Activated T-cell treated with anti-CD3 and anti-CD28 coated beads for 48 hours (primary cell): ENCODE results near the gene TNS3.
"Not testable (repeated sequence)": the region's sequence is repeated elsewhere in the genome, so short reads cannot be mapped to it uniquely, and the experiment has no call there.

Source experiments
- DNase-seq: peaks from one replicate; pipeline ENCODE4 v3.0.0-alpha.2; 2020; ENCODE audit warnings: low read depth

TNS3 gene

DNA sequence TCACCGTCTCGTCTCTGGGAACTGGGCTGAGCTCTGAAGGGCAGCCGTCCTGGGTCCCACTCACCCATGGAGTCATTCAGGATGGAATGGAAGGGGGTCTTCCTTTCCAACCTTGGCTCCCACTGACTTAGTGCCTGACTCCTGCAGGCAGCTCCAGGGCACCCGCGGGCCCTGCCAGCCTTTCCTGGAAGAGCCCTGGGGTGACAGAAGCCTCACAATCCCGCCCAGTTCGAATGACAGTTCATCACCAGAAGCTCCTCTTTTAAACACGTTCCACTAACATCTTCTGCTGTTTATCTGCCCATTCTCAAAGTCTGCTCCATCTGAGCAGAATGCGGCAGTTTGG lies 110.6 kb downstream of the TNS3 start:
- DNase-seq = no peak

DNA sequence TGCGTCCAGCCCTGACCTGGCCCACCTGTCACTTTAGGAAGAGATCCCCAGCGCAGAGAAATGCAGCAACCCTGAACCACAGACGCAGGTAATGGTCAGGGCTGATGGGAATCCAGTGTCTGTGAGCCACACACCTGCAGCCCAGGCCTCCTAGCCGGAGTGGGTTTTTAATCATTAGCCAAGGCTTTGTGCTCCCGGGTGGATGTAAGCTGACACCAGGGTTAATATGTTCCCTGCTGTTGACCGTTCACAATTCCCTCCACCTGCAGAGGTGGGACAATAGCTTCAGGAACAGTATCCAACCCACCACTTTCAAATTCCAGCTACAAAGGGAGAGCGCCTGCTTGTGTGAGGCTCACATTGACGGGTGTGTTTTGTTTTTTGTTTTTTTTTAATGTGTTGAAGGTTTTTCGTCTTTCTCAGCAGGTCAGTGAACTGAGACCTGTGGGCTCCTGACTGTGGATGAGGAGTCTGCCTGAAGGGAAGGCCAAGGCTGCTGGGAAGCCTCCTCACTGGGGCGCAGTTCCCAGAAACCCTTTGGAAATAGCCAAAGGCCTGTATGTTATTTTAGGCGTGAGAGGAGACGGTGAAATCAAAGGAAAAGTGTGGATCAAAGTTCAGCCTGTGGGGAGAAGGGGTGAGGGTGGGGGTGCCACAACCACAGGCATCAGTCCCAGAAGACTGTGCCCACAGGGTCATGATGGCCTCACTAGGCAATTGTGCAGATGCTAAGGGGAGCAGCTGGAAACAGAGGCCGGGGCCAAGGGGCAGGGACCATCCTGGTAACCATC lies 111.1 kb downstream of the TNS3 start:
- no peak for DNase-seq

DNA sequence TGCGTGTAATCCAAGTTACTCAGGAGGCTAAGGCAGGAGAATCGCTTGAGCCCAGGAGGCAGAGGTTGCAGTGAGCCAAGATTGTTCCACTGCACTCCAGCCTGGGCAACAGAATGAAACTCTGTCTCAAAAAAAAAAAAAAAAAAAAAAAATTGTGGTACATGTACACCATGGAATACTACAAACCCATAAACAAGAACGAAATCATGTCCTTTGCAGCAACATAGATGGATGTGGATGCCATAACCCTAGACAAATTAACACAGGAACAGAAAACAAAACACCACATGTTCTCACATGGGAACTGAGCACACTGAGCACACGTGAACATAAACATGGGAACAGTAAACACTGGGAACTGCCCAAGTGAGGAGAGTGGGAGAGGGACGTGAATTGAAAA lies 112.1 kb downstream of the TNS3 start:
- DNase-seq = not testable (repeated sequence)

DNA sequence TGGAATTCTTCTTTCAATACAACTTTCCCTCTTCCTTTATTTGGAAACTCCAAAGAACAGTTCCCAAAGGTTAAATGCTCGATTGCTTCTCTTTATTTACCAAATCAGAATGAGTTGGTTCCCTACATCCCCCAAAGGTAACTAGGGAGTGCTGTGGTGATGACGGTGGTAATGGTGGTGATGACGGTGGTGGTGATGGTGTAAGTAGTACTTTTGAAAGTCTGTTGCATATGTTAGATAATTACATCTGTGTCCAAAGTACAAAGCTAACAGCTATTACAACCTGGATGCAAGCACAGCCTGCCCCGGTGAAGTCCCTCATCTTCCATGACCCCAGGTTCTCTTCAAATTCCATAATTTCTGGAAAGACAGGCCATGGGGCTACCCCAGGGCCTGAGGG lies 115.1 kb downstream of the TNS3 start:
- DNase-seq = no peak

DNA sequence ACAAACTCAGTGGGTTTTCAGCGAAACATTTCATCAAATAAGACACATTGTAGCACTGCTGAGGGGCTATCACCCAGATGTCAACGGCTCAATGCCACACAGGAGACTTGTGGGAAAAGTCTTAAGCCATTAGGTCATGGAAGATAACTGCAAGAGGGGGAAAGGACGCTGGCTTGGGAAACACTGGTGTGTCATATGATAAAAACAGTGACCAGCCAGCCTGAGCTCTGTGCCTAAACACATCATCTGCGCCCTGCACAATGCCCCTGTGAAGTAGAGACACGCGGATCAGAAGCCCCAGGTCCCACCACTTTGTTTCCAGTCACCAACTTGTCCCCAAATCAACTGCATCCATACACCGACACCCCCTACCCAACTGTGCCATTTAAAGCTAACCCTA lies 116.7 kb downstream of the TNS3 start:
- DNase-seq = no peak

DNA sequence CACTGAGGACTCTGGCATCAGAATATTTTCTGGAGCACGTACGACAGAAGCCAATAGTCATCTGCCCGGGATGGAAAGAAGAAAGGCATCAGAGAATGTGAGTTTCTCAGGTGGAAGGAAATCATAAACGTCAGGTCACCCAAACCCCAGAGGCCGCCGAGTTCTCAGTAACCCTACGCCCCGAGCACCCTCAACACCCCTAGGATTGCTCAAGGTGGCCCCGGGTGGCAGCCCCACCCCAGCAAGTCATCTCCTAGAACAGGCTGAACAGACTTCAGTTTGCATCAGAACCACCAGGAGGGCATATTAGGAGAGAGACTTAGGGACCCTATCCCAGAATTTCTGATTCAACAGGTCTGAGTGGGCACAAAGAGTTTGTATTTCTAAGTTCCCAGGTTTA lies 117.6 kb downstream of the TNS3 start:
- no peak for DNase-seq

DNA sequence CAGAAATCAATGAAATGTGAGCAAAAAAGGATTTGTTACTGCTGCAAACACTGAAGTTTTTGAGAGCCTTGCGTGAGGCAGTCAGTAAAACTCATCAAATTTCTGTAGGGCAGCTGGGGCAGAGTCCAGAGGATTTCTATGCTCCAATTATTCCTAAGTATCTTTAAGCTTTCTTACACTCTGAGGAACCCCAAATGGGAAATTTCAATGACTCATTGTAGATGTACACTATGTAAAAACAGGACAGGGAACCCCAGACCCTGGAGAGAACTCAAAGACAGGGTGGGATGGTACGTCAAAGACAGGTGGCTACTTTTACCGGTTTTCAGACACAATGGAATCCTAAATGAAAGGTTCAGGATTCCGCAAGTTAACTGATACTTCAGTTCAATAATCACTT lies 120.2 kb downstream of the TNS3 start:
- DNase-seq = no peak

DNA sequence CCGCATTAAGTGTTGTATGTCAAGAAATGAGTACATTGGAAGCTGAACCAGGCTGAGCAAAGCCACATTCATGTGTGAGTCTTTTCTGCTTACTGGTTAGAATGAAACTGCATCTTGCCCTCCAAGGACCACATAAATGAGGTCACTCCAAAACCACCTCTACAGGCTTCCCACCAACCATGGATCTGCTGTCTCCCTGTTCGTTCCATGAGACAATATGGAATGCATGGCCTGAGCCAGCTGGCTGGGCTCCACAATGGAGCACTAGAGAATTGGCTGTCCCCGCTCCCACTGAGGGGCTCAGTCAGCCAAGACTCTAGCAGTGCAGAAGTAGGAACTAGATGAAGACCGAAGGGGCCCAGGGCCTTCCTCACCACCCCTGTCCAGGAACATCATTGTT lies 120.8 kb downstream of the TNS3 start:
- no peak for DNase-seq

DNA sequence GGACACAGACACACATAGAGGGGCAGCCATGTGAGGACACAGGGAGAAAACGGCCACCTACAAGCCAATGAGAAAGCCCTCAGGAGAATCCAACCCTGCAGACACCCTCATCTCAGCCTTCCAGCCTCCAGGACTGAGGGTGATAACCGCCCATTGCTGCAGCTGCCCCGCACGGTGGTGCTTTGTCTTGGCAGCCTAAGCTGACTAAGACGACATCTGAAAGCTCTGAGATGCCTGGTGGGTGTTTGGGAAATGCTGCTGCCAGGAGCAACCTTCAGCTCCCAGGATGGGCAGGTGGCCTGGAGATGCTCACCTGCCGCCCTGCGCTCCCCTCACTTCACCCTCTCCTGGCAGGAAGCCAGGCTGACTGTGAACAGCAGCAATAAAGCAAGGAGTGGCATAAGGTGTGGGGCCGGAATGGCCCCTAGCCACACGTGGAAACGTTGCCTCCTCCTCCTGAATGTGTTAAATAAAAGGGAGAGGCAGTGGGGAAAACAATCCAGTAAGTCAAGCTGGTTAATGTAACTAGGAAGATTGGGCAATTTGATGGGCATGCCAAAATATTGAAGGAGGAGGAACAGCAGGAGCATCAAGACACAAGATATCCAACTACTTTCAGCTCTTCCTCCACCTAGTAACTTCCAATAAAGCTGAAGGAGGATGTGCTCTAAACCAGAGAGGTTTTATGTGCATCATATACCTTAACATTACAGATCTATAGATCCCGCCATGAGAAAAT lies 121.5 kb downstream of the TNS3 start:
- no peak for DNase-seq

DNA sequence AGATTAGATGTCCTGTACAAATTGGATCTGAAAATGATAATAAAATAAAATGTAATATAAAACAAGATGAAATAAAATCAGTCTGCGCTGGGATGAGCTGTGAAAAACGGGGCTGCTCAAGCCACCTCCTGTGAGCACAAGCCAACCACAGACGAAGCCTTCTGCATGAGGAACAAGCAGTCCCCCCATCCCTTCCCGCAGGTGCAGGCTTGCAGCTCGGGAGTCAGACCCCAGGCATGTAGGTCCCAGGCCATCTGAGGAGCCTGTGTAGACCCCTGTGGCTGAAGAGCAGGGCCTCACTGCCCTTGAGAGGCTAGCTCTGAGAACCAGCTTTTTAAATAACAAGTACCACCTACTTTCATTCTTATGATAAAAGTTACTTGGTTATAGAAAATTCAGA lies 123.4 kb downstream of the TNS3 start:
- DNase-seq = no peak

DNA sequence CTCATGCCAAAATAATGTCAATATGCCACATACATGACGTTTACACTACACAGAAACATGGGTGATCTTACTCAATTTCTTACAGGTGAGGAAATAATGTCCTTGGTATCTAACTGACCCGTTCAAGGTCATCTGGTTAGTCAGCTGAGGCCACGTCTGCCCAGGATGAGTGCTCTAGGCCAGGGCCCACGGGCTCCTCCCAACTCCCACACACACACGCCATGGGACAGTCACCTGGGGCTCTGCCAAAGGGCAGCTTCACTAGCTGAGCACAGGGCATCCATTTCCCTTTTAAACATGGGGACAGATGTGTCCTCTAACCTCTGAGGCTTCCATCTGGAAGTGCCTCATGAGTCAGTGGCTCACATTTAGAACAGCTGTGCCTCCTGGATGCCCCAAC lies 123.9 kb downstream of the TNS3 start:
- DNase-seq = no peak

DNA sequence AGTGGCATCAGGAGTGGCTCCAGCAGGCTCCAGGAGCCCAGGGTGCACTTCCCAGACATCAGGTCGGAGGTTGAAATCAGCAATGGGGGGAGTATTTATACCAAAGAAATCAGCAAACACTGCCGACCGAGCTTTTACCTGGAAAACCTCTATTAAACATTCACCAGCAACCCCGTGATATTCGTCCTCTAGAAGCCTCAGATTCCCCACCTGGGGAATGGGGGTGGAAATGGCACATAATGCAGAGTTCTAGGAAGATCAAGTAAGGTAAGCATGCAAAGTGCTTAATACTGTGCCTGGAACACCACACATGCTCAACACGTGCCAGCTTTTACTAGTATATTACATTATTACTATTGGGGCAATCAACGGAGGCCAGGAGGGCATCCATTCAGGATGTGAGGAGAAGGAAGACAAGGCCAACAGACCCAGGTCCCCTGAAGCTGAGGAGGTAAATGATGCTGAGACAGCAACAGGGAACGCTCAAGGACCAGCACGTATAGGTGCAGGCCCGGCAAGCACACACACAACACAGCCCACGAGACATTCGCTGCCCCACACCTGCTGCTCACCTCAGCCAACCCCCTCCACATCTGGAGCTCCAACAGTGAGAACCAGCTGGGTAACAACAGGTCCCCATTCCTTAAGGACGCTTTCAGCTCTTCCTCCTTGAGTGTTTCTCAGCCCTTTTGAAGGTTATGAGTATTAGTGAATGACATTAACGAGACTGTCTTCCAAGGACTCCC lies 125.5 kb downstream of the TNS3 start:
- DNase-seq = no peak

DNA sequence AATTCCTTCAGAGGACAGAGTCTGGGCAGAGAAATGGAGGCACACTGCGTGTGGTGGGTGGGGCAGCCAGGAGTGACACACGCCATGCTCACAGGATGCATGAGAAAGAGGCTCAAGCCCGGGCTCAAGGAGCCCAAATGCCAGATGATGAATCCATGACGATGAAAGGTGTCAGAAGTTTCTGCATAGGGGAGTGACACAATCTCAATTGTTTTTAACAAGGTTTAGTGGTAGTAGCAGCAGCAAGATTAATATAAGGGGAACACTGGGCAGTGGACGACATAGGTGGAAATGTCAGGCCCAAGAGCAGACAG lies 126.1 kb downstream of the TNS3 start:
- no peak for DNase-seq

DNA sequence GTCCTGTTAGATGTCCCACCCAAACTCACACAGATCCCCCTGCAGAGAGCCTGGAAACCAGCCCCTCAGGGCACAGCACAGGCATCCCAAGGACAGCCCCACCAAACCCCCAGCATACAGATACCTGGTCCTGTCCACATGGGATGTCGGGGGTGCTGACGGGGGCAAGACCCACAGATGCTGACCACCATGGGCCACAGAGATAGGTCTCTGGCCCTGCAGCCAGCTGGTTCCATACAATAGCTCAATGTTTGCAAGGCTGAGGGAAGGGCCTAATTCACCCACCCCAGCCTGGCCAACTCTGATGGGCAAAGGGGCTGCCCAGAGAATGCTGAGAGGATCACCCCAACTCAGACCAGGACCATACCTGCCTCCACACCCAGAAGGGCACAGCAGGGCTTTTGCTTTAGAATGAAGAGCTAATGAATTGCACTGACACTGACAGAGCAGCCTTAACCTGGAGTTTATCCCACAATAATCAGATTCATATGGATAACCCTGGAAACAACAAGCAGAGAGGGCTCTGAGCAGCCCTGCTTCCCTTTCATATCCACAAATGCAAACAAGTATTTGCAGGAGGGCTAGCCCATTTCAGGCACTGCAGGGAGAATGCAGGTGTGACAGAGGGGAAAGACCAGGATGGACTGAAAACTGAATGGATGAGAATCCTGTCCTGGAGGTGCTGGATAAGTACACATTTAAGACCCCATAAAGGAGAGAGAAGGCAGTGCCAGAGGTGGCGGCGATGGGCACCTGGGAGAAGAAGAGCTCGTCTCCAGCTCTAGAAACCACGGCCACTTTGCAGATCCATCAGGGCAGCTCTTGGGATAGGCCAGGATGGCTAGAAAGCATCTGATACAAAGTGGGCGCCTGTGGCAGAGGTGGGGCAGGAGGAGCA lies 126.7 kb downstream of the TNS3 start:
- no peak for DNase-seq

DNA sequence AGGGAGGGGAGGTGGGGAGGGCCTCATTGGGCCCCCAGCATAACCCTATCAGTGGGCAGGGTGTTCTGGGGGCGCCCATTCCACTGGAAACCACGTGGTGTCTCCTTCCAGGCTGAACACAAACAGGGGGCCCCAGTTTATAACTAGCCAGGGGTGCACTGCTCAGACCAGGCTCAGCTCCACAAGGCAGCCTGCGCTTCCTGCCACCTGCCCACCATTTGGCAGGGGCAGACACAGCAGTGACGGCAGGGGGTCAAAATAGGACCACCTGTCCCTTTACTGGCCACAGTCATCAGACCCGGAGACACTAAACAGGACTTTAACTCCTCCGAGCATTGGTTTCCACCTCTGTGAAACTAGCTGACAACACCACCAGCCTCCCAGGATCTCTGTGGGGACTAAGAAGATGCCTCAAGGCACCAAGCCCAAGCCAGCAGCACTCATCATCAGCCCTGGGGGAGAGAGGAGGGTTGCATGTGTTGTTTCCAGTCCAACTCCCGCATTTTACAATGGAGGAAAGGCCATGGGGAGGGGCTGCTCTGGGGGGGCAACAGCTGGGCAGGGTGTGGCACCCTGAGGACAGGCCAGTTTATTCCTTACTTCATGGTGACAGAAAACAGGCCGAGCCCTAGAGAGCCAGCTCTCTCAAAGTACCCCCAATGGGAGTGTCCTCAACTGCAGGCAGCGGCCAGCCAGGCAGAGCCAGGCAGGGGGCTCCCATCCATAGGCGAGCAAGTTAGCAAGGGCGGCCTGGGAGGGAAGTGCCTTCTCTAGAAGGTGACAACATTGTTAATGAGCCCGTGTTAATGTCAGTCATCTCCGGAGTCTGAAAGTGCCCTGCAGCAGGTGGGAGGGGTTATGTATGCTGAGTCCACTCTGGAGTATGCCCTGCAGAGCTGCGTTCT lies 127.6 kb downstream of the TNS3 start:
- DNase-seq = no peak

DNA sequence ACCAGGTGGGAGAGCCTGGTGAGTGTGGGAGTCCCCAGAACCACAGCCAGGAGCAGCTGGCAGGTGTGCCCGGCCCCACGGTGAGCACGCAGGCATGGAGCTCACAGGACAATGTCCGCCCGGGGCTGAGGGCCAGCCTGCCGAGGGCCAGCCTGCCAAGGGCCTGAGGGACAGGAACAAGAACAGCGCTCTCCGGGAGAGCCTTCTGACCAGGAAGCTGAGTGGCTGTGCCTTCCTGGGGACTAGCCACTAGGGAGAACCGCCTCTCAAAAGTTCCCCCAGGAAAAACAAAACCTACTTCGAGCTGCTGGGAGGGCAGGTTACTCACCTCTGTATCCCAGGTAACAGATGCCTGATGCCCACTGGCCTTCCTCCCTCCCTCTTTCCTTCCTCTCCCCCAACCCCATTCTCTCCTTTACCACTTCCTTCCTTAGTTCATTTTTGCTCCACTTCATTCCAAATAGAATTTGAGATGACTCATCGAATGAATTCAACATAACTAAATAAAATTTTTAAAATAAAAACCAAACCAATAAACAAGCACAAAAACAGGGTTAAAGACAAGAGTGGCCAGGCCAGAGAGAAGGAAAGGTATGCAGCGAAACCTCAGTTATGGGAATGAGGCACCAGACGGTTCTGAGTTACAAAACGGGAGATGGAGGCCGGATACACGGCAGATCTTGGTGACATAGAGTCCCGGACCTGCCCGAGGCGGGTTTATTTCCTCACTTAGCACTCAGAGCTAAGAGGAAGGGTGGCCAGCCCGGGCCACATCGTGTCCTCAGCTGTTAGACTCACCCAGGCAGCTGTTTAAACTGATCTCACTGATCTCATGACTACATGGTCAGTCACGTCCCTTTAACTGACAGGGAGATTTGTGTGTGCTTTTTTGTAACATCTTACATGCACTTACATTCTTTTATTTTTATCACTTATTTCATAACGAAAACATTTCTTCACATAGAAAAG lies 128.5 kb downstream of the TNS3 start:
- no peak for DNase-seq

DNA sequence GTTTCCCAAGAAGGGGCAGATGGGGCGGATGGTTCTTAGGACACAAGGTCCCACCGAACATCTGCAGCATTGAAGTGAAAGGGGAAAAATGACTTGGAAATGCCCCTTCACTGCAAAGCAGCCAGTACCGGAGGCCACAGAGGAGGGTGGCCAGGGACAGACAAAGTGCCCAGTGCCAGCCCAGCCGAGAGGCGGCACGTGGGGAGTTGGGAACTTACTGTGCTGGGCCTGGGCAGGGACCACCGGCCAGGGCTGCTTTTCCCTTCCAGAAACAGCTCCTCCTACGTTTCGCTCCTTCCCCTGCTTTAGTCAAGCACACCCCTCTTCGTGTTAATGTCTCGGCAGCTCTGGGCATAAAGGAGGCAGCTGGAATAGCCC lies 129.2 kb downstream of the TNS3 start:
- no peak for DNase-seq

DNA sequence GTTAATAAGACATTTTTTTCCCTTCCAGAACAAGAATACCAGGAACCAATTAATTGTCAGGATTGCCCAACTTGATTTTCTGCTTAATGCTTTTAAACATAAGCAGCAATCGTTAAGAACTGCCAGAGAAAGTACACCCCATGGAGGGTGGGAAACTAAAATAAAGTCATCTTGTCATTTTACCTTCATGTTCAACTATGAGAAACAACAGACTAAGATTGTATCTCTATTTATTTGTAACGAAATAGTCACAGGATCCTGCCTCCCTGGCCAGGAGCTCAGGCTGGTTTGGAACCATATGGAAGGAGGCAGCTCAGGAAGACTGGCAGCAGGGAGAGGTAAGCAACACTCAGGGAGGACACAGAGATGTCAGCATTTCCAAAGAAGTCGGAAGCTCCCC lies 129.6 kb downstream of the TNS3 start:
- DNase-seq = no peak

DNA sequence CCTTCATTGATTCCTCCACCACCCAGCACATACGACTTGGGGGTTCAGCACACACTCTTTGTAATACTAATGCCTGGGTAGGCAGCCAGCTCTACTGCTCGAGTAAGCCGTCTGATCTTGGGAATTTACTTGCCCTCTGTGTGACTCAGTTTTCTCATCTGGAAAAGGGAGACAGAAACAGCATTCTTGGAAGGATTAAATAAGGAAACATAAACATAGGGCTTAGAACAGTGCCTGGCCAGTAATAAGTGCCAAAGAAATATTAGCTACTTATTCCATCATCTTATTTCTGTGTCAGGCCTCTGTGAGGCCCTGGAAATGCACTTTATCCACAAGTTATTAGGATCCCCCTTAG lies 130.1 kb downstream of the TNS3 start:
- no peak for DNase-seq
